ENCODE results near the gene GFM2.
A peak's percentile ranks its signal among the peaks of the same experiment; 100 is the strongest.
"Not testable (repeated sequence)": the region's sequence is repeated elsewhere in the genome, so short reads cannot be mapped to it uniquely, and the experiment has no call there.

Gene GFM2

GRCh38 chr5:74686962-74687751, 79.8 kb downstream of the GFM2 start:
- peaks cover 23% of the 10 kb centered on the region for H3K36me3 ChIP-seq (ENCODE audit: insufficient read depth, low read depth, low read length)
- H3K4me3 ChIP-seq (ENCODE audit: low read length), result no peak overlapping the region
- H3K27ac ChIP-seq (ENCODE audit: low read length), result no peak overlapping the region
- H3K27me3 ChIP-seq (ENCODE audit: insufficient read depth, low read length), result 0 out of 2 replicates have a peak, but pooled peaks cover 10% of the 10 kb centered on the region
- H3K4me1 ChIP-seq (ENCODE audit: insufficient read depth, low read length), result peaks cover 9% of the 10 kb centered on the region; the same call in 1 of the 2 replicates
- no peaks in the 10 kb centered on the region for H3K9me3 ChIP-seq (ENCODE audit: insufficient read depth, low read depth, low read length)
- H3K9ac ChIP-seq (ENCODE audit: low read depth, low read length), result no peak overlapping the region

- H3K27ac ChIP-seq (ENCODE audit: low read length), result no peak overlapping the region
- peak overlapping the region; percentile 83; the same call in 1 of the 2 replicates for H3K9ac ChIP-seq (ENCODE audit: low read depth, low read length)
- H3K36me3 ChIP-seq (ENCODE audit: insufficient read depth, low read depth, low read length), result peaks cover 17% of the 10 kb centered on the region; the same call in 1 of the 2 replicates
- peaks cover 9% of the 10 kb centered on the region; the same call in 1 of the 2 replicates for H3K4me1 ChIP-seq (ENCODE audit: insufficient read depth, low read length)
- peak overlapping the region; percentile 77 for H3K4me3 ChIP-seq (ENCODE audit: low read length)
- H3K9me3 ChIP-seq (ENCODE audit: insufficient read depth, low read depth, low read length), result no peaks in the 10 kb centered on the region
- H3K27me3 ChIP-seq (ENCODE audit: insufficient read depth, low read length), result 0 out of 2 replicates have a peak, but pooled peaks cover 10% of the 10 kb centered on the region
These were observed 80.8 kb downstream of the GFM2 start for GRCh38 chr5:74685979-74686631.

DNA sequence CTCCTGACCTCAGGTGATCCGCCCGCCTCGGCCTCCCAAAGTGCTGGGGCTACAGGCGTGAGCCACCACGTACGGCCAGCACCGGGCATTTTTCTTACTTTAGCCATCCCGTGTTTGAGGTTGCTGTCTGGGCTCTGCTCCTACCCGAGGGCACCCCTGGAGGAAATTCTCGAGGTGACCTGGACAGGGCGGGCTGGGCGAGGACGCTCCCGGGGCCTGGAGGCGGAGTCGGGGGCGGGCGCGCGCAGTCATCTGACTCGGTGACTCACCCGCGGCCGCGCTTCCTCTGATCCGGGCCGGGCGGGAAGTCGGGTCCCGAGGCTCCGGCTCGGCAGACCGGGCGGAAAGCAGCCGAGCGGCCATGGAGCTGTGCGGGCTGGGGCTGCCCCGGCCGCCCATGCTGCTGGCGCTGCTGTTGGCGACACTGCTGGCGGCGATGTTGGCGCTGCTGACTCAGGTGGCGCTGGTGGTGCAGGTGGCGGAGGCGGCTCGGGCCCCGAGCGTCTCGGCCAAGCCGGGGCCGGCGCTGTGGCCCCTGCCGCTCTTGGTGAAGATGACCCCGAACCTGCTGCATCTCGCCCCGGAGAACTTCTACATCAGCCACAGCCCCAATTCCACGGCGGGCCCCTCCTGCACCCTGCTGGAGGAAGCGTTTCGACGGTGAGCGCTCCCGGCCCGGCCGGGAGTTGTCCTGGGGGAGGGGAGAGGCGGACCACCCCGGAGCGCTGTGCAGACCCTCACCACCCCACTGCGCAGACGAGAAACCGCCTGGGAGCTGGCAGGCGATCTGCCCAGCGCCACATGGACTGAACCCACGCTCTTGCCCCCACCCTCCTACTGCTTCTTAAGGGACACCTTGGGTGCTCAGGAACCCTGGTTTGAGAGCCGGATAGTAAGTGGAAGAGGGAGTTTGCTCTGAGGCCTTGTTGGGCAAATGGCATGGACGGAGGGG, 81.7 kb downstream of the GFM2 start, which contains the start of gene HEXB:
TSS of gene HEXB (plus strand) at position 334 of the 952 bp plus-strand sequence. CDS start at position 362, 28 bp downstream.
- Histone ChIP-seq H3K4me1 (ENCODE audit: insufficient read depth, low read length) (peaks cover 9% of the 10 kb centered on the region; the same call in 1 of the 2 replicates), H3K4me3 (ENCODE audit: low read length) (peak within 1 kb of the TSS; percentile 77), H3K36me3 (ENCODE audit: insufficient read depth, low read depth, low read length) (peaks cover 9% of the 10 kb centered on the region; the same call in 1 of the 2 replicates), H3K9me3 (ENCODE audit: insufficient read depth, low read depth, low read length) (no peaks in the 10 kb centered on the region), H3K9ac (ENCODE audit: low read depth, low read length) (peak within 1 kb of the TSS; percentile 83; the same call in 1 of the 2 replicates), H3K27ac (ENCODE audit: low read length) (no peak within 1 kb of the TSS), H3K27me3 (ENCODE audit: insufficient read depth, low read length) (0 out of 2 replicates have a peak, but pooled peaks cover 10% of the 10 kb centered on the region)

DNA sequence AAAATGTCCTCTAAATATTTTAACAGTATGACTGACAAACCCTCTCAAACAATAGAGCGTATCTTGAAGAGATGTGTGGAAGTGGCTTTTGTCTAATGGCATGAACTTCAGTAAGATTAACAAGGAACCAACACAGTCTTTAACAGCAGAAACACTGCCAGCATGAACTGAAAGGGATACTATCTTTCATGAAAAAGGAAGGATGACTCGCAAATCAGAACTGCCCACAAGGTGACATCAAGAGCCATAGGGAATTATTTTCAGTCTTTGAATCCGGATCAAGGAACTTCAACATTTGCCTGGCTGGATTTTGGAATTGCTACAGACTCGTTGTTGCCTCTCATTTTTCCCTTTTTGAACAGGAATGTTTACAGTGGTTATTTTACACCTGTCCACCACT, 87.0 kb downstream of the GFM2 start:
- H3K27me3 ChIP-seq (ENCODE audit: insufficient read depth, low read length), result no peaks in the 10 kb centered on the region
- no peaks in the 10 kb centered on the region for H3K9me3 ChIP-seq (ENCODE audit: insufficient read depth, low read depth, low read length)
- H3K4me3 ChIP-seq (ENCODE audit: low read length), result no peak overlapping the region
- no peak overlapping the region for H3K27ac ChIP-seq (ENCODE audit: low read length)
- no peaks in the 10 kb centered on the region for H3K36me3 ChIP-seq (ENCODE audit: insufficient read depth, low read depth, low read length)
- no peak overlapping the region for H3K9ac ChIP-seq (ENCODE audit: low read depth, low read length)
- no peaks in the 10 kb centered on the region; the same call in 1 of the 2 replicates for H3K4me1 ChIP-seq (ENCODE audit: insufficient read depth, low read length)

DNA sequence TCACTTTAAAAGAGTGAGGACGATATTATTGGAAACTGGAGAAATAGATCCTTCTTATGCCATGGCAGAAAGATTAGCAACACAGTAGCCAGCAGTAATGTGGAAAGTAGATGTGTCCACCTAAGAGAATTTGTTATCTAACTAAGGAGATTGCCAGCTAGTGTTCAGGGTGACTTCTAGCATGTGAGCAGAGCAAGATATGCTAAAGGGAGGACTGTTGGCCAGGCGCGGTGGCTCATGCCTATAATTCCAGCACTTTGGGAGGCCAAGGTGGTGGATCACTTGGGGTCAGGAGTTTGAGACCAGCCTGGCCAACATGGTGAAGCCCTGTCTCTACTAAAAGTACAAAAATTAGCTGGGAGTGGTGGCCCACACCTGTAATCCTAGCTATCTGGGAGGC, 87.6 kb downstream of the GFM2 start:
- H3K36me3 ChIP-seq (ENCODE audit: insufficient read depth, low read depth, low read length); H3K9ac ChIP-seq (ENCODE audit: low read depth, low read length); H3K4me3 ChIP-seq (ENCODE audit: low read length); H3K4me1 ChIP-seq (ENCODE audit: insufficient read depth, low read length); H3K27ac ChIP-seq (ENCODE audit: low read length); H3K9me3 ChIP-seq (ENCODE audit: insufficient read depth, low read depth, low read length); H3K27me3 ChIP-seq (ENCODE audit: insufficient read depth, low read length): not testable (repeated sequence)

- not testable (repeated sequence) for H3K4me3 ChIP-seq (ENCODE audit: low read length); H3K4me1 ChIP-seq (ENCODE audit: insufficient read depth, low read length); H3K27me3 ChIP-seq (ENCODE audit: insufficient read depth, low read length); H3K9me3 ChIP-seq (ENCODE audit: insufficient read depth, low read depth, low read length); H3K36me3 ChIP-seq (ENCODE audit: insufficient read depth, low read depth, low read length); H3K27ac ChIP-seq (ENCODE audit: low read length); H3K9ac ChIP-seq (ENCODE audit: low read depth, low read length)
These were observed 88.8 kb downstream of the GFM2 start for GRCh38 chr5:74678123-74678522.

DNA sequence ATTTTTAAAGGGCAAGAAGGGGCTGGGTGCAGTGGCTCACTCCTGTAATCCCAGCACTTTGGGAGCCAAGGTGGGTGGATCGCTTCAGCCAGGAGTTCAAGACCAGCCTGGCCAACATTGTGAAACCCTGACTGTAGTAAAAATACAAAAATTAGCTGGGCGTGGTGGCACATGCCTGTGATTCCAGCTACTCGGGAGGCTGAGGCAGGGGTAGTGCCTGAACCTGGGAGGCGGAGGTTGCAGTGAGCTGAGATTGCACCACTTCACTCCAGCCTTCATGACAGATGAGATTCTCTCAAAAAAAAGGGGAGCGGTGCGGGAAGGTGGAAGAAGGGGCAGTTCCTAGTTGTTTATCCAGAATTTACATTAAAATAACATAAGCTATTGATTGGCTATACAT, 90.5 kb downstream of the GFM2 start:
- not testable (repeated sequence) for H3K9me3 ChIP-seq (ENCODE audit: insufficient read depth, low read depth, low read length); H3K4me1 ChIP-seq (ENCODE audit: insufficient read depth, low read length); H3K4me3 ChIP-seq (ENCODE audit: low read length); H3K36me3 ChIP-seq (ENCODE audit: insufficient read depth, low read depth, low read length); H3K9ac ChIP-seq (ENCODE audit: low read depth, low read length); H3K27ac ChIP-seq (ENCODE audit: low read length); H3K27me3 ChIP-seq (ENCODE audit: insufficient read depth, low read length)

DNA sequence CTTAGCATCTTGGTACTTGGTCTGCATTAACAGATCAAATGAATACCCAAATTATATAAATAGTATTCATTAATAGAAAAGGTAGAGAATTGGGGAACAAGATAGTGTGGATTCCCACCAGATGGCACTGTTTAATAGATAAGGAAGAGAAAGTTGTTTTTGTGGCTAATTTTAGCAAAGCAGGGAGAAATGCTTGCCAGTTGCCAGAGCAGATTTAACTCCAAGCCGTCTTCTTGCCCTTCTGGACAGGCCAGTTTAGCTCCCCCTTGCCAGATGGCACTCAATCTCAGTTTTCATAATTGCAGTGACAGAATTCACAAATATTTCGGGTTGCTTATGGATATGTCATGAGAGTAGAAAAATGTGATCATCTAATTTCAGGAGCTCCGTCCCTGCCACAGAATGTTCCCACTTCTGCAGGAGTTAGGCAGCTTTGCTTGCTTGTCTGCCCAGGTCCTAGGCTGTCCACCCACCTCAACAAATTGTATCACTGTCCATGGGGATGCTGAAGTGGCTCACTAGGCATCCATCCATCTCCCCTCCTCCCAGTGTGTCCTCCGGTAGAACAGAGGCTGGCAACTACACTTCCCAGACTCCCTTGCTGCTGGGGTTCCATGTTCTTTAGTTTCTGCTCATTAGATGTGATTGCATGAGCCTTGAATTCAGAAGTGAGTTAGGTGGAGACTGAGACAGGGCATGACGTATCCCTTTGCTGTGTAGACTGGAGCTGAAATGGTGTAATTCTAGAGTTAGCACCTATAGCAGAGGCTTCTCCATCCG, 93.7 kb downstream of the GFM2 start:
- Histone ChIP-seq H3K27me3 (ENCODE audit: insufficient read depth, low read length) (no peaks in the 10 kb centered on the region), H3K4me1 (ENCODE audit: insufficient read depth, low read length) (no peaks in the 10 kb centered on the region), H3K9ac (ENCODE audit: low read depth, low read length) (no peak overlapping the region), H3K36me3 (ENCODE audit: insufficient read depth, low read depth, low read length) (no peaks in the 10 kb centered on the region), H3K4me3 (ENCODE audit: low read length) (no peak overlapping the region), H3K27ac (ENCODE audit: low read length) (no peak overlapping the region), H3K9me3 (ENCODE audit: insufficient read depth, low read depth, low read length) (no peaks in the 10 kb centered on the region)

DNA sequence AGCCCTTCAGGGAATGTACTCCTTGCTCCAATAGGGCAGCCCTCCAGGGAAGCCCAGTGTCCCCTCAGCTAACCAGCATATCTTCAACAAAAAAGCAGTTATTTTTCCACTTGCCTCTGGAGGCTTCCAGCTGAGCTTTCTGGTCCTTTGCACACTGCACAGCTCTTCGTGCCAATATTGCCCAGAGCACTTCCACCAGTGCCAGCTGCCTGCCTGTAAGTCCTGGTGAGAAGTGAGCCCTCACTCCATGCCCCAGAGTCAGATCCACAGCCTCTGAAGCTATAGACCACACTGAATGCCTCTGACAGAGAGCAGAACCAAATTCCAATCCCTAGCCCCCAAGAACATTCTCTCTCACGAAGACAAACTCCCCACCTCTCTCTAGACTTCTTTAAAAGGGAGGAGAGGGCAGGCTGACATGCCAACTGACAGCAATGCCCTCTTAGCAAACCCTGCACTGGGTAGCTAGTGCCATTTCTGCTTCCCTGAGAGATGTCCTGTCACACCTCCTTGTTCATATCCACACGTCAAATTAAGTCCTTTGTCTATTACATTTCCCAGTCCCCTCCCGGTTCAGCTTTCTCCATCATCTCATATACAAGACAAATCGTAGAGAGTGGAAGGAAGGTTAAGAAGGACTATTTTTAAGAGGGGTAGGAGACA, 94.6 kb downstream of the GFM2 start:
- H3K36me3 ChIP-seq (ENCODE audit: insufficient read depth, low read depth, low read length), result no peaks in the 10 kb centered on the region
- no peaks in the 10 kb centered on the region for H3K9me3 ChIP-seq (ENCODE audit: insufficient read depth, low read depth, low read length)
- H3K27me3 ChIP-seq (ENCODE audit: insufficient read depth, low read length), result no peaks in the 10 kb centered on the region
- no peak overlapping the region for H3K27ac ChIP-seq (ENCODE audit: low read length)
- no peak overlapping the region for H3K4me3 ChIP-seq (ENCODE audit: low read length)
- no peaks in the 10 kb centered on the region for H3K4me1 ChIP-seq (ENCODE audit: insufficient read depth, low read length)
- H3K9ac ChIP-seq (ENCODE audit: low read depth, low read length), result no peak overlapping the region

All from iPS-20b (cell line).